ENCODE measurements around the gene PDK2.

PDK2 gene

DNA sequence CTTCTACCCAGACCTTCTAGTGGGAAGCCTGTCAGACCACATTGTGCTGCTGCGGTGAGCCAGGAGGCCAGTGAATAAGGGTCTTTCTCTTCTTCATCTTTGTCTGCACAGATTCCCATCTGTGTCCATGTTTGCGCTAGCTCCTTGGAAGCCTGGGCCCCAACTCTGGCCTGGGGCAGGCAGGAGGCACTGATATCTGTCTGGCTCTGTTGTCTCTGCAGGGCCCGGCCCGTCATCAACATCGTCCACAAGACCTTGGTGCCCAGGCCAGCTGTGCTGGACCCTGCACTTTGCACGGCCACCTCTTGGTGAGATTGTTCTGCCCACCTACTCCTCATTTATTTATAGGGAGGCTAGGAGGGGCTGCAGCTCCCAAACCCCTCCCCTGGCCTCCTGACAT, 20.9 kb upstream of the PDK2 start:
- DNase-seq: no peak
- H2AFZ ChIP-seq (ENCODE audit: low read depth, low read length): no peak overlapping the region
- TF ChIP-seq, protein P1, sequence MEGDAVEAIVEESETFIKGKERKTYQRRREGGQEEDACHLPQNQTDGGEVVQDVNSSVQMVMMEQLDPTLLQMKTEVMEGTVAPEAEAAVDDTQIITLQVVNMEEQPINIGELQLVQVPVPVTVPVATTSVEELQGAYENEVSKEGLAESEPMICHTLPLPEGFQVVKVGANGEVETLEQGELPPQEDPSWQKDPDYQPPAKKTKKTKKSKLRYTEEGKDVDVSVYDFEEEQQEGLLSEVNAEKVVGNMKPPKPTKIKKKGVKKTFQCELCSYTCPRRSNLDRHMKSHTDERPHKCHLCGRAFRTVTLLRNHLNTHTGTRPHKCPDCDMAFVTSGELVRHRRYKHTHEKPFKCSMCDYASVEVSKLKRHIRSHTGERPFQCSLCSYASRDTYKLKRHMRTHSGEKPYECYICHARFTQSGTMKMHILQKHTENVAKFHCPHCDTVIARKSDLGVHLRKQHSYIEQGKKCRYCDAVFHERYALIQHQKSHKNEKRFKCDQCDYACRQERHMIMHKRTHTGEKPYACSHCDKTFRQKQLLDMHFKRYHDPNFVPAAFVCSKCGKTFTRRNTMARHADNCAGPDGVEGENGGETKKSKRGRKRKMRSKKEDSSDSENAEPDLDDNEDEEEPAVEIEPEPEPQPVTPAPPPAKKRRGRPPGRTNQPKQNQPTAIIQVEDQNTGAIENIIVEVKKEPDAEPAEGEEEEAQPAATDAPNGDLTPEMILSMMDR (IDR thresholded peaks at IDR 0.05; ENCODE audit: borderline replicate concordance, extremely low read depth, low read length, poor library complexity, severe bottlenecking): no peak
- TF ChIP-seq EZH2 (IDR thresholded peaks at IDR 0.05; ENCODE audit: borderline replicate concordance, low read depth, low read length, severe bottlenecking): no peak
- H4K20me1 ChIP-seq (ENCODE audit: insufficient read depth, low read length): peaks cover 3% of the 10 kb centered on the region; the same call in 1 of the 2 replicates
- ATAC-seq (ENCODE audit: insufficient read depth, low read depth): no peak
- no peaks in the 10 kb centered on the region for H3K36me3 ChIP-seq (ENCODE audit: insufficient read depth, low read length)
- H3K9ac ChIP-seq (ENCODE audit: low read depth, low read length): no peak overlapping the region
- no peaks in the 10 kb centered on the region for H3K4me1 ChIP-seq (ENCODE audit: insufficient read depth, low read length)
- H3K4me2 ChIP-seq (ENCODE audit: insufficient read depth, low read length): no peak overlapping the region
- no peak overlapping the region for H3K27ac ChIP-seq (ENCODE audit: low read length)
- H3K79me2 ChIP-seq (ENCODE audit: insufficient read depth, low read length): no peaks in the 10 kb centered on the region
- H3K4me3 ChIP-seq (ENCODE audit: low read depth in 1 of 2, low read length in 2 of 2): no peak overlapping the region
- H3K9me3 ChIP-seq (ENCODE audit: insufficient read depth, low read length, severe bottlenecking): no peaks in the 10 kb centered on the region
- peaks cover 8% of the 10 kb centered on the region for H3K27me3 ChIP-seq (ENCODE audit: insufficient read depth, low read length, poor library complexity)

DNA sequence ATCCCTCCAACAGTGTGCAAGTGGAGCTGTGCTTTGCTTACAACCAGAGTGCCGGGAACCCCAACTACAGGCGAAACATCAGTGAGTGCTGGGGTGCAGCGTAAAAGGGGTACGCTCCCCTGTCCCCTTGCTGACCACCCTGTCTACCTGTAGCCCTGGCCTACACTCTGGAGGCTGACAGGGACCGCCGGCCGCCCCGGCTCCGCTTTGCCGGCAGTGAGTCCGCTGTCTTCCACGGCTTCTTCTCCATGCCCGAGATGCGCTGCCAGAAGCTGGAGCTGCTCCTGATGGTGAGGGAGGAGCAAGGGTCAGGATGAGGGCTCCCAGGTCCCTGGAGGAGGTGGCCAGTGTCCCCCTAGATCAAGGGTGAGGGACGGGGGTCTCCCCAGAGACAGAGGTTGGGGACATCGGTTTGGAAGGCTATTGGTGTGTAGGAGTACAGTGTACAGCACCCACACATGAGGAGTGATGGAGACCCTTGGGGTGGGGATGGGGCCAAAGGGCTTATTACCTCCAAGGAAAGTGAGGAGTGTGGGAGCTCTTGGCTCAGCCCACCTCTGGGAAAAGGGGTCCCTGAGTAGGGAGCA, 19.6 kb upstream of the PDK2 start:
- Histone ChIP-seq H4K20me1 (ENCODE audit: insufficient read depth, low read length) (peaks cover 3% of the 10 kb centered on the region; the same call in 1 of the 2 replicates), H3K79me2 (ENCODE audit: insufficient read depth, low read length) (no peaks in the 10 kb centered on the region), H3K27ac (ENCODE audit: low read length) (no peak overlapping the region), H3K9me3 (ENCODE audit: insufficient read depth, low read length, severe bottlenecking) (no peaks in the 10 kb centered on the region), H3K4me3 (ENCODE audit: low read depth in 1 of 2, low read length in 2 of 2) (no peak overlapping the region), H3K4me2 (ENCODE audit: insufficient read depth, low read length) (no peak overlapping the region), H3K36me3 (ENCODE audit: insufficient read depth, low read length) (no peaks in the 10 kb centered on the region), H3K9ac (ENCODE audit: low read depth, low read length) (no peak overlapping the region), H2AFZ (ENCODE audit: low read depth, low read length) (no peak overlapping the region), H3K27me3 (ENCODE audit: insufficient read depth, low read length, poor library complexity) (peaks cover 8% of the 10 kb centered on the region), H3K4me1 (ENCODE audit: insufficient read depth, low read length) (no peaks in the 10 kb centered on the region)
- DNase-seq: no peak
- no peak for ATAC-seq (ENCODE audit: insufficient read depth, low read depth)
- no peak for TF ChIP-seq EZH2 (IDR thresholded peaks at IDR 0.05; ENCODE audit: borderline replicate concordance, low read depth, low read length, severe bottlenecking)
- TF ChIP-seq, protein P1 (IDR thresholded peaks at IDR 0.05; ENCODE audit: borderline replicate concordance, extremely low read depth, low read length, poor library complexity, severe bottlenecking): no peak

DNA sequence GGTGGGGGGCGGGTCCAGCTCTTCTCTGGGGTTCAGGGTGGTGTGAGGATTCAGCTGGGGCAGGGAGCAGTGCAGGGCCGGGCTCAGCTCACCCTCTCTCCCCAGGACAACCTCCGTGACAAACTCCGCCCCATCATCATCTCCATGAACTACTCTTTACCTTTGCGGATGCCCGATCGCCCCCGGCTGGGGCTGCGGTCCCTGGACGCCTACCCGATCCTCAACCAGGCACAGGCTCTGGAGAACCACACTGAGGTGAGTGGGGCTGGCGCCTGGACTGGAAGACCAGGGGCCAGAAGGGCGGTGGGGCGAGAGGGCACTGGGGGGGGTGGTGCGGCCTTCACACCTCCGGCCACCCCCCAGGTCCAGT, 18.9 kb upstream of the PDK2 start:
- H3K36me3 ChIP-seq (ENCODE audit: insufficient read depth, low read length): no peaks in the 10 kb centered on the region
- no peak overlapping the region for H3K4me3 ChIP-seq (ENCODE audit: low read depth in 1 of 2, low read length in 2 of 2)
- no peaks in the 10 kb centered on the region for H3K79me2 ChIP-seq (ENCODE audit: insufficient read depth, low read length)
- DNase-seq (no peak), ATAC-seq (ENCODE audit: insufficient read depth, low read depth) (no peak)
- H3K4me1 ChIP-seq (ENCODE audit: insufficient read depth, low read length): no peaks in the 10 kb centered on the region
- no peak for TF ChIP-seq EZH2 (IDR thresholded peaks at IDR 0.05; ENCODE audit: borderline replicate concordance, low read depth, low read length, severe bottlenecking)
- TF ChIP-seq, protein P1 (IDR thresholded peaks at IDR 0.05; ENCODE audit: borderline replicate concordance, extremely low read depth, low read length, poor library complexity, severe bottlenecking): no peak
- peaks cover 3% of the 10 kb centered on the region; the same call in 1 of the 2 replicates for H4K20me1 ChIP-seq (ENCODE audit: insufficient read depth, low read length)
- no peak overlapping the region for H2AFZ ChIP-seq (ENCODE audit: low read depth, low read length)
- no peak overlapping the region for H3K9ac ChIP-seq (ENCODE audit: low read depth, low read length)
- no peak overlapping the region for H3K27ac ChIP-seq (ENCODE audit: low read length)
- H3K9me3 ChIP-seq (ENCODE audit: insufficient read depth, low read length, severe bottlenecking): no peaks in the 10 kb centered on the region
- no peak overlapping the region for H3K4me2 ChIP-seq (ENCODE audit: insufficient read depth, low read length)
- peaks cover 8% of the 10 kb centered on the region for H3K27me3 ChIP-seq (ENCODE audit: insufficient read depth, low read length, poor library complexity)
